Effector CD8-positive, alpha-beta T cell (primary cell): ENCODE results near the gene DEPP1.

Experiments
- DNase-seq: peaks from one replicate; lab custom pipeline; 2025; lab: John Stamatoyannopoulos, UW

Gene DEPP1

DNA sequence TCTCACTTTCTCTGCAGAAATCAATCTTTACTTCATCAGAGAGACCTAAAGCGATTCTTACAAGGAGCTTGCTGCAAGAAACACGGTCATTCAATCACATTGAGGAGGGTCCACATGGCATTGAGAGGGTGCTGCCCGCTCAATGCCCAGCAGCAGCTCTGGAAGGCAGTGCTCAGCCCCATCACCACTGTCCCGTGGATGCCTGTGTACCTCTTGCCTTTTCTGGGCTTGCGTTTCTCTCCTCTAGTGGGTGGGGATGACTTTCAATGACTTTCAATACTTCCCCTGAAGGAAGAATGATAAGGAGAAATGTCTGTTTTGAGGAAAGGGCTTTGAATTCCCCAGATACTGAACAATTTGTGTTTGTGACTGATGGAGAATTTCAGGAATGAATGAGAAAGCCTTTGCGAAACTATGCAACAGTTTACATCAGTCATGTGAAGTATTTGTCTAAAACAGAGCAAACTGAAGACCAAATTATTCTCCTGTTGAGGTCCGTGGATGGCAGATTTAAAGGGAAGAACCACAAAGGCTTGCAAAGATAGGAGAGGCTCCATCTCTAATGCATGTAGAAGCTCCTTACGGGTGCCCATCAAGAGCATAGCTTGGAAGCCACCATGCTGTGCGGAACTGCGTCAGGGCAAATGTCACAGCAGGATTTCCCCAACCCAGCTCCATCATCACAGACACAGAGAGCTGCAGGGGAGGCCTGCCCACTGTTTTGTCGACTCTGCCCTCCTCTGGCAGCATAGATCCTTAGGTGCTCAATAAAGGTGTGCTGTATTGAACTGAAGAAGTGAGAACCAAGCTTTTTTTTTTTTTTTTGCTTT is 15.5 kb upstream of the DEPP1 start:
- no peak for DNase-seq

DNA sequence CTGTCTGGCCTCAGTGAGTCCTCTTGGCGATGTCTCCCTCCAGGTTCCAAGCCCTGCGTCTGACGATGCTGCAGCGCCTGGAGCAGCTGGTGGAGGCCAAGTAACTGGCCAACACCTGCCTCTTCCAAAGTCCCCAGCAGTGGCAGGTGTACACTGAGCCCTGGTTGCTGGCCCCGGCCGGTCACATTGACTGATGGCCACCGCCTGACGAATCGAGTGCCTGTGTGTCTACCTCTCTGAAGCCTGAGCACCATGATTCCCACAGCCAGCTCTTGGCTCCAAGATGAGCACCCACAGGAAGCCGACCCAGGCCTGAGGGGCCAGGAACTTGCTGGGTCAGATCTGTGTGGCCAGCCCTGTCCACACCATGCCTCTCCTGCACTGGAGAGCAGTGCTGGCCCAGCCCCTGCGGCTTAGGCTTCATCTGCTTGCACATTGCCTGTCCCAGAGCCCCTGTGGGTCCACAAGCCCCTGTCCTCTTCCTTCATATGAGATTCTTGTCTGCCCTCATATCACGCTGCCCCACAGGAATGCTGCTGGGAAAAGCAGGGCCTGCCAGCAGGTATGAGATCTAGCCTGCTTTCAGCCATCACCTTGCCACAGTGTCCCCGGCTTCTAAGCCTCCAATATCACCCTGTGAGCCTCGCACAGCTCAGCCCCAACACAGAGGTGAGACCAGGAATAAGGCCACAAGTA is 14.8 kb upstream of the DEPP1 start:
- DNase-seq, result no peak

DNA sequence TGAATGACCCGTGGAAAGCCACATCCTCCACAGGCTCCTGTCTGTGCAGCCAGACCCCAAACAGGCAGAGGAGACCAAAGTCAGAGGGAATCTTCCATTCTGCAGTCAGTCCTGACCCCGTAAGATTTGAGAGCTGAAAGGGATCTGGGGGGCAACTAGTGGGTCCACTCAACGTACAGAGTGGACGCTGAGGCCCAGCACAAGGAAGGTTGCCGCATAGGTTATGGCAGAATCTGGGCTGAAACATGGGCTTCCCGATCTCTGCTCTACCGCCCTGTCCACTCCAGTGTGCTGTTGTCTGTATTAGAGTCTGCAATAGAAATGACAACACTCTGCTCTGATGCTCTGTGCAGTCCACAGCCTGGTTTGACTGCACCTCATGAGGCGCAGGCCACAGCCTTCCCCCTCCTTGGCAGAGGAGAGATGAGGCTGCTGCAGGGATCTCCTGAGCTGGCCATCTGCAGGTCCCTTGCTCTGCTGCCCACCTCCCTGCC is 14.2 kb upstream of the DEPP1 start:
- DNase-seq, result no peak

DNA sequence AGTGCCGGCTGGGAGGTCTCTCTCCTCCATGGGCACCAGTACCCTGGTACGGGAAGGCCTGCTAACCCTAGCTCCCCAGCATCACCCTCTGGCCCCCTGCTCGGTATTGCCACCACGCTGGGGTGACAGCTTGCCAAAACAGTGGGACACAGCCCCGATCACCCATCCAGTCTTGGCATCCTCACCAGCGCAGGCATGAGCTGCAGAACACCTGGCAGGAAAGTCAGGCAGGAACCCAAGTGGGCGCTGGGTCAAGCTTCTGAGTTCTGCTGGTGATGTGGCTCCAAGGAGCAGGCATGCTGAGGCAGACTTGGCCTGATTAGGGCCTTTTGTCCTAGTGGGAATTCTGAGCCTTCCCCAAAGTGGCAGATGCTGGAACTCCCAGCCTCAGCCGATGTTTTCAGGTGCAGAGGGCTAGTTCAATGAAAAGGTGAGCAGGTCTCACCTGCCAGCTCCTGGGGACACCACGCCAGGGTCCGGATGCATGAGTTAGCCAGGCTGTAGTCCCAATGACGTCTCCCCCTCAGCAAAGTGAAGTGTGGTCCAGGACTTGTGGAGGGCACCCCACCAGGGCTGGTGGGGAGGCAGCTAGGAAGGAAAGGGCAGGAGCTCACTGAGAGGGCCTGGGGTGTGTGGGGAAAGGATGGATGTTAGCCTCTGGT is 13.6 kb upstream of the DEPP1 start:
- DNase-seq, result no peak

DNA sequence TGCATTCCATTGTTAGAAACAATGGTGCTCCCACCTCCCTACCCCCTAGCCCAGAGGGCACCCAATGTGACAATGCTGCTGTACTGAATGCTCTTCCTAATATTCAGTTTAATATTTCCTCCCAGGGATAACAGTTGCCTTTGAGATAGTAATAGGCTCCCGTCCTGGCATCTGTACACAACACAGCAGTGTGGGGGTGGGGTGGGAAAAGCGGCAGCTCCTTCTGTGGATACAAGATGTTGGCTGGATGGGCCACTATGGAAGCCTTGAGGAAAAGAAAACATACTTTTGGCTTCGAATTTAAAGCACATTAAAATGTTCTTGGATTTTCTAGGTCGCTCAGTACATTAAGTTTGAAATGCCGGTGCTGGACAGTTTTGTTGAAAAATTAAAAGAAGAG is 13.0 kb upstream of the DEPP1 start:
- no peak for DNase-seq

DNA sequence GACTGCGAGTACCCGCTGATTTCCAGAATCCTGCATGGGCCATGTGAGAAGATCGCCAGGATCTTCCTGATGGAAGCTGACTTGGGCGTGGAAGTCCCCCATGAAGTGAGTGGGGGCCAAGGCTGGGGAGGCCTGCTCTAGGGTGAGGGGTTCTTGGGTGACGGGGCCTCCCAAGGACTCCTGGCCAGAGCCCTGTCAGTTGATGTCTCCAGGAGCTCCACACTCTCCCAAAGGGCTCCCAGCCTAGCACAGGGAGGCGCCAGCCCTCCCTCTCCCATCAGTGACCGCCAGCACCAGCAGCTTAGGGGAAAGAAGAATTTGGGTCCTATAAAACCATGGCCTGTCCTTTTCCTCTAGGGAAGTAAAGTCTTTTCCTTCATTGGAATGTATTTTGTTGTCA is 12.4 kb upstream of the DEPP1 start:
- no peak for DNase-seq

DNA sequence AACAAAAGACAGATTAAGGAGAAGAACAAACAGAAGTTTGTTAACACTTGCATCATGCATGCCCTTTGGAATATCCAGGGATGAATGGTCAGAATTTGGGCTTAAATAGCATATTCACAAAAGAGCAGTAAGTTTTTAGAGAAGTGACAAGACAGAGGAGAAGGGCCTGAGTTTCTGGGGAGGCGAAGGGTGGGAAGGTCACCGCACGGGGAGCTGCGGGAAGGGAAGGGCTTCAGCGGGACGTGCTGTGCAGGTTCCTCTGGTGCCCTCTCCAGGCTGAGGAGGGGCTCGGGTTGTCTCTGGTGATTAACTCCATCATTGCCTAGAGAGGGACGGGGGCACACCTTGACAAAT is 11.7 kb upstream of the DEPP1 start:
- no peak for DNase-seq

DNA sequence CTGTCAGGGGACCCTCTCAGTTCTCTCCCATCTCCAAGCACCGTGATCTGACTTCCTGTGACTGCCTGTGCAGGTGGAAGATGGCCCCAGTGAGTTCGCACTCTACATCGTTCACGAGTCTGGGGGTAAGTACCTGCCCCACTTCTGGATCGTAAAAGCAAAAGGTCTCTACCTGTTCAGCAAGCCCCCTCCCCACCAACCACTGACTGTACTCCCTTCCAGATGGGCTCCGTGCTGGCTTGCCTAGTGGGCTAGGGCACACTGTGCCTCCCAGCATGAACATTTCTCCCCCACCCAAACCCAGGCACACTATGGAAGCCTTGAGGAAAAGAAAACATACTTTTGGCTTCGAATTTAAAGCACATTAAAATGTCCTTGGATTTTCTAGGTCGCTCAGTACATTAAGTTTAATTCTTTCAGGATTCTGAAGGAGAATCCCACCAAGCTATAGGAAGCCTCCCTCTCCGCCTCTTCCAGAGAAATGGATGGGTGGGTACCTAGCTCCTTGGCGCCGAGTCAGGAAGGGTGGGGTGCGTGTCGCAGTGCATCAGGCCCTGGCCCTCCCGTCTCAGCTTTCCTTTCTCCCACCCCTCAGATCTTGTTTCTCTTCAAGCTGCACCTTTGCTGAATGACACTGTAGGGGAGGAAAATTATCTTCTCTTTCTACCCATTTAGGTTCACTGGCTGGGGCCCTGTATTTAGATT is 11.1 kb upstream of the DEPP1 start:
- DNase-seq, result no peak

DNA sequence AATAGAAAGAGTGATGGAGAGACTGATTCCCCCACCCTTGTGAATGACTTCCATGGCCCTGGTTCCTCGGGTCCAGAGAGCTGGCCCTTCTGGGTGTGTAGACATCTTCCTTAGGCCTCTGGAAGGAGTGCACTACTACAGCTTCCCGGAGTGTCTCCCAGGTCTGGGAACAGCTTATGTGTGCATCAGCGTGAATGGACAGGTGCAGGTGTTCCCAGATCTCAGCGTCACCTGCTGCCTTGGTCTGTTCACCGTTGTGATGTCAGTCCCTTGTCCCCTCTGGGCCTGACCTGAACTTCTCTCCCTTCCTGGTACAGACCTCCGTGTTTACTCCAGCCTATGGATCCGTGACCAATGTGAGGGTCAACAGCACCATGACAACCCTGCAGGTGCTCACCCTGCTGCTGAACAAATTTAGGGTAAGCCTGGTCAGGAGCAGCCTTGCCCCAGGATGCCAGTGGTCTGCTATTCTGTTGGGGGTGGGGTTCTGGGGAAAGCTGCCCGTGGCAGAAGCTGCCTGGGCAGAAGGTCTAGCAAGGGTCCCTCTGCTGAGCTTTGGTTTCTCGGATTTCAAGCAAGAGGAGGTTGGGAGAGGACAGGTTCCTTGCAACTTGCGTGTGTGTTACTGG is 10.5 kb upstream of the DEPP1 start:
- no peak for DNase-seq

DNA sequence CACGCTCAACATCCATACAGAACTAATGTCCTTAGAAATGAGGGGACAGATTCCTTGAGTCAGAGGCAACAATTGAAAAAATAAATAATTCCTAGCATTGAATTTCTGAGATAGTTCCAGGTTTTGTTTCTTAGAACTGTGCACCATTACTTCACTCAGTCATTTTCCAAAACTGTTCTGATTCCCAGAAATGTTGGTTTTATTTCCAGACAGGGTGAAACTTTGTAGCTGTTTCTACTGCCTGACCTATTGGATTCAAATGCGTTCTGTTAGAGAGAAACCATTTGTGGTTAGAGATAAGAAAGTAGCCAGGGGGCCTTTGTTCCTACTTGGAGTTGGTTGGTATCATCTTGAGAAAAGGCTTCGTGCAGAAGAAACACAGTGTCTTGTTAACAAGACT is 8.1 kb upstream of the DEPP1 start:
- no peak for DNase-seq

DNA sequence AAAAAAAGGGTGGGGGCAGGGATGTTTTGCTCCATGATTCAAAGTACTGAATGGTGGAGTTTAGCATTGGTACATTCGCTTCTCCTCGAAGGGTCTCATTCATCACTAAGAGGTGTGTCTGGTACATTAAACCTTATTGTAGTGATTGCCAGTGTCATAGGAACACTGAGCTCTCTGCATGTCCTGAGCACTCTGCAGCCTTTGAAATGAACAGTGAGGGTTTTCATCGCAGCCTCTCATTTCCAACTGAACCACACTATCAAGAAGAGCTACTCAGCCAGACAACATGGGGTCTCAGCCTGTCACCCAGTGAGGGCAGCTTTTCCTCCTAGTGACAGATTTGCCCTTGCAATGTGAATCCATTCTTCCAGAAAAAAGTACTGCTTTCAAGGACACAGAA is 7.6 kb upstream of the DEPP1 start:
- no peak for DNase-seq

DNA sequence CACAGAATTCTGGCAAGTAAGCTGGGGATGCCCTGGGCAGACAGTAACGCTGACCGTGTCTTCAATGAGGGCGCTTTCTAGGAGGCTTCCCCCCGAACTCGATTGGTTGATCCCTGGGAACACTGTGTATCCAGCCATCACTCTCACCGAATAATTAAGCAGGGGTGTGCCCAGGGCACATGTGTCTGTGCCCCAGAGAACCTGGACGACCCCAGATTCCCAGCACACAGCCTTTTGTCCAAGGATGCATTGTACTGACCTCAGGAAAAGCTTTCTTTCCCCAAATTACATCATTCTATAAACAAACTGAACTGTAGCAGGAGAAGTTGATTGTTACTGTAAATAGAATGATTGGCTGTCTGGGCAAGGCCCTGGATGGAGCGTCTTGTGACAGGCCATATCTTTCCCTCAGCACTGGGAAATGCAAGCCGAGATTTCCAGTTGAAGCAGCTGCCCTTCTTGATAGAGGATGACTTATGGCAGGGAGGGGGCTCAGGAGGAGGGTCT is 6.6 kb upstream of the DEPP1 start:
- no peak for DNase-seq

DNA sequence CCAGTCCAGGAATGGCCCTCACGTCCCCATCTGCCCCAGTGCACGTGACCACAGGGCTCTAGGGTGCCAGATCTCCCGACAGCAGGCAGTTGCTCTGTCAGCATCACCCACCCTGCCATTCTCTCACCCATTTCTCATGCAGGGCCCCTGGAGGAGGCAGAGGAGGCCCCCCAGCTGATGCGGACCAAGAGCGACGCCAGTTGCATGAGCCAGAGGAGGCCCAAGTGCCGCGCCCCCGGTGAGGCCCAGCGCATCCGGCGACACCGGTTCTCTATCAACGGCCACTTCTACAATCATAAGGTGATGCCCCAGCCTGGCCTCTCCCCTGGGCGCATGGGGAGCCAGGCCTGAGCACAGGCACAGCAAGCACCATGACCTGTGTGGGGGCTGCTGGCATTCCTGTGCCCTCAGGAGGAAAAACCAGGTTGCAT is 6.1 kb upstream of the DEPP1 start:
- DNase-seq, result no peak

DNA sequence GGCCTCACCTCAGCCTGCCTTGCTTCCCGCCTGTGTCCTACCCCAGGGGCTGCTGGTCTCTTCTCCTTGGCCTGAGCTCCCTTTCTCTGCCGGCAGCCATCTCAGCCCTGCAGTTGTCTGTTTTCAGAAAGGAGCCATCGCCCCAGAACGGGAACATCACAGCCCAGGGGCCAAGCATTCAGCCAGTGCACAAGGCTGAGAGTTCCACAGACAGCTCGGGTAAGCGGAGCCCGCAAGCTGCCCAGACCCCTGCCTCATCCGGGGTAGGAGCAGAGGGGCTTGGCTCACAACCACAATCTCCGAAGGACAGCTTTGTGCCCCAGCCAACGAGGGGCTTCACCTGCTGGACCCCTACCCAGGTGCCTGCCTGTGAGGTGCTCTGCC is 5.3 kb upstream of the DEPP1 start:
- no peak for DNase-seq

DNA sequence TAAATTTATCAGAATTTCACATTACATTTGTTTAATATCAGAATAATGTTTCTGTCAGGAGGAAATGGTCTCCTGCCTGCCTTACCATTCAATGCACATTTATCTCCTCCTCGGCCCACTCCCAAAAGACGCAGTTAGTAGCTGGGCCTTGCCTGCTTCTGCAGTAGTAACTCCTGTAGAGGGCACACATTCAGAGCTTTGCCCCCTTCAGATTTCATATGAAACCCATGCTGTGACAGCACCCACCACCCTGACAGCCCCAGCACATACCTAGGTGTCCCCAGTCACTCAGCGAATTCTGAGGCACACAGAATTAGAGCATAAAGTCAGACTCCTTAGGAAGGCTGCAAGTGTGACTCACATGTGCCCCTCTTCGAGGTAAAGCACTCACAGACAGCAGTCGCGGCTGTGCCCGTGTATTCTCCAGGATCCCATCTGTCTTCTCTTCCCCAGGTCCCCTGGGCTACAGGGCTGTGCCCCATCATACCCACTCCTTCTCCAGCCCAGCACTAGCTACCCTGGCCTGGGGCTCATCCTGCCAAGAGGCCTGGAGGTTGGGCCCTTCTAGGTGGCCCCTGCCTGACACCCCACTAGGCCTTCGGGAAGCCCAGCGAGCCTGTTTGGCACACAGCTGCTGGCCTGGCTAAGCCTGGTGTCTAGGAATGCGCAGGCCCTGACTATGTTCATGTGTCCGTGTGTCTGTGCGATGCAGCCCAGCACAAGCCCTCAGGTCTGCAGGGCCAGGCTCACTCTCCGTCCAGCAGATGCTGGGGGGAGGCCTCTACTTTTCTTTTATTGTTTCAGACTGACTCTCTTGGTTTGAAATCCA is 4.7 kb upstream of the DEPP1 start:
- no peak for DNase-seq

DNA sequence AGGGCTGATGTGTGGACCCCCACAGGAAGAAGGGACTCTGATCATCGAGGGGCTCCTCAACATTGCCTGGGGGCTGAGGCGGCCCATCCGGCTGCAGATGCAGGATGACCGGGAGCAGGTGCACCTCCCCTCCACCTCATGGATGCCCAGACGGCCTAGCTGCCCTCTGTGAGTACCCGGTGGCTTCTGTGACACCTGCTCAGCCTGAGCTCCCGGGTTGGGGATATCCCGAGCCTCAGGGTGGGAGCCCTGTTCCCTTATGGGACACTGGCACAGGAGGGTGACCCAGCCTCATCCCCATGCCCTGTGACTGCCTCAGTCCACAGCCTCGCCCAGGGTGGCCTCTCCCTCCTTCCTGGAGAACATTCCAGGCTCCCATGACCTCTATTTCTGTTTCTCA is 3.9 kb upstream of the DEPP1 start:
- no peak for DNase-seq

DNA sequence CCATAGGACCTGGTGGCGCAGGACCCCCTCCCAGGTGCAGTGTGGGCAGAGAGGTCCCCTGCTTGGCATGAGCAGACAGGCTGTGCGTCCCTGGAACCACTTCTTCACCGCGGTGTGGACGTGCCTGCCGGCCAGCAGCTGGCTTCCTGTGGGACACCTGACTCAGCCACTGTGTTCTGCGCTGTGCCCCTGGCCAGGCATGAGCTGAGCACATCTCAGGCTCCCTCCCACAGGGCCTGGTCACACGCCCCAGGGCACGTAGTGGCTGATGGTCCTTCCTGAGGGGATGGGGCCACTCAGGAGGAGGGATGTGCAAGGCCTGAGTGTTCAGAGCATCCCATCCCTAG is 3.5 kb upstream of the DEPP1 start:
- no peak for DNase-seq

DNA sequence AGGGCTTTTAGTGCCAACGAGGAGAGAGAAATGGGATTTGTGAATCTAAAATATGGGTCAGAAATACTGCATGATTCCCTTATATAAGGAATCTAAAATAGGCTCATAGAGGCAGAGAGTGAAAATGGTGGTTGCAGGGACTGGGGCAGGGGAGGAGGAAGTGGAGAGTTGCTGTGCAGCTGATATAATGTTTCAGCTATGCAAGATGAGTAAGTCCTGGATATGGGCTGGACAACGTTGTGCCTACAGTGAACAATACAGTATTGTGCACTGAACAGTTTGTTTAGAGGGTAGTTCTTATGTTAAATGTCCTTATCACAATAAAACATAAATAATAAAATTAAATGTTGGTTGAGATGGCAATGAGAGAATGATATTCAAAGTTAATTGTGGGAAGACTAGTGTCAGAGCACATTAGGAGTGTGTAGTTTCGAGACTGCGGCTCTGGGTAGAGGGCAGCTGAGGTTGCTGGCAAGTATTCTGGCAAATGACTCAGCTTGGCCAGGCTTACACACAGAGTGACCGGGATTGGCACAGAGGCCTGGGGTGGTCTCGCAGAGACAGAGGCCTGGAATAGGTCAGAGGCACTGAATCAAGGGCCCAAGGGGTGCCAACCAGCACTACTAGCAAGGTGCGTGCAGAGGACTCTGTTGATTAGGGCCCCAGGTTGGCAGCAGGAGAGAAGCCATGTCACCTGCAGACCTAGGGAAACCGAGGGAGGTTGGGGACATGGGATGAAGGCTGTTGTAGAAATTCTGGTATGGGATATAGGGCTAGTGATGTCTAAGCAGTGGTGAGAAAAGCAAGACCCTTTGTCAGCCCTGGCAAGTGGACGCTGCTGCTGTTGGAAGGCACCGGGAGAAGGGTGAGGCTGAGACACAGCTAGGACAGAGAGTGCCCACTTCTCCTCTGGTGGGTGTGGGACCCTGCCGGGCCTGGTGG is 2.8 kb upstream of the DEPP1 start:
- DNase-seq, result no peak

DNA sequence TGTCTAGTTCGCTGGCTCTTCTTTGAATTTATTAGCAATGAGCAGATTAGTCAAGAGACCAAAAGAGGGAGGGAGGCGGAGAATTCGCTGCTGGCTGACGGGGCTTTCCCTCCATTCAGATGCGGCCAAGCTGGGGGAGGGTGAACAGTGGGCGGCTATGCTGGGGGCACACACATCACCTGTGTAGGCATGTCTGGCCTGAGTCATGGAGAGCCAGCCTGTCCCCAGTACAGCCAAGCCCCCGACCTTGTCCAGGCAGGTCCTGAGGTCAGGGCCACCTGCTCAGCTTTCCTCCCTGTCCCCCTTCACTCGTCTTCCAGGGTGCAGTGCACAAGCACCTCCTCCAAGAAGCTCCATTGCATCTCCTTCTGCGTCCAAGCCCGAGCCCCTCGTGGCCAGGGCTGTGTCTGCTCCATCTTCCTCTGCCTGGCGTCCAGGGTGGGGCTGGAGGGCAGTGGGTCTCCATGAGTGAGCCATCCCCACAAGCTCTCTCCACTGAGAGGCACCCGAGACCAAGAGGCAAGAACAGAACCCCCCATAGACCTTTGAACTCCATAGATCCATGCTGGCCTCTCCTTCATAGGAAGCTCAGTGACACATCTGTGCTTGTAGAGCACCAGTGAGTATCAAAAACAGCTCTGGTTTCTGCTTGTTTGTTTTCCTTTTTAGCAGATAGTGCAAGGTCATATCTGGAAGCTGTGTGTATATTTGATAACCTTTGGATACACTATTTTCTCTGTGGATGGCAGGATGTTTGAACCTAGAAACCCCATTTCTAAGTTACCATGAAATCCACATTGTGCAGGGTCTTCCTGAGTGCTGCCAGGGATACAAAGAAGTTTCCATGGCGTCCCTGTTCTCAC is 1.9 kb upstream of the DEPP1 start:
- no peak for DNase-seq
